ENCODE data around the gene ABCA10.
"Not testable (repeated sequence)": the region's sequence is repeated elsewhere in the genome, so short reads cannot be mapped to it uniquely, and the experiment has no call there.

The ABCA10 gene, protein sequence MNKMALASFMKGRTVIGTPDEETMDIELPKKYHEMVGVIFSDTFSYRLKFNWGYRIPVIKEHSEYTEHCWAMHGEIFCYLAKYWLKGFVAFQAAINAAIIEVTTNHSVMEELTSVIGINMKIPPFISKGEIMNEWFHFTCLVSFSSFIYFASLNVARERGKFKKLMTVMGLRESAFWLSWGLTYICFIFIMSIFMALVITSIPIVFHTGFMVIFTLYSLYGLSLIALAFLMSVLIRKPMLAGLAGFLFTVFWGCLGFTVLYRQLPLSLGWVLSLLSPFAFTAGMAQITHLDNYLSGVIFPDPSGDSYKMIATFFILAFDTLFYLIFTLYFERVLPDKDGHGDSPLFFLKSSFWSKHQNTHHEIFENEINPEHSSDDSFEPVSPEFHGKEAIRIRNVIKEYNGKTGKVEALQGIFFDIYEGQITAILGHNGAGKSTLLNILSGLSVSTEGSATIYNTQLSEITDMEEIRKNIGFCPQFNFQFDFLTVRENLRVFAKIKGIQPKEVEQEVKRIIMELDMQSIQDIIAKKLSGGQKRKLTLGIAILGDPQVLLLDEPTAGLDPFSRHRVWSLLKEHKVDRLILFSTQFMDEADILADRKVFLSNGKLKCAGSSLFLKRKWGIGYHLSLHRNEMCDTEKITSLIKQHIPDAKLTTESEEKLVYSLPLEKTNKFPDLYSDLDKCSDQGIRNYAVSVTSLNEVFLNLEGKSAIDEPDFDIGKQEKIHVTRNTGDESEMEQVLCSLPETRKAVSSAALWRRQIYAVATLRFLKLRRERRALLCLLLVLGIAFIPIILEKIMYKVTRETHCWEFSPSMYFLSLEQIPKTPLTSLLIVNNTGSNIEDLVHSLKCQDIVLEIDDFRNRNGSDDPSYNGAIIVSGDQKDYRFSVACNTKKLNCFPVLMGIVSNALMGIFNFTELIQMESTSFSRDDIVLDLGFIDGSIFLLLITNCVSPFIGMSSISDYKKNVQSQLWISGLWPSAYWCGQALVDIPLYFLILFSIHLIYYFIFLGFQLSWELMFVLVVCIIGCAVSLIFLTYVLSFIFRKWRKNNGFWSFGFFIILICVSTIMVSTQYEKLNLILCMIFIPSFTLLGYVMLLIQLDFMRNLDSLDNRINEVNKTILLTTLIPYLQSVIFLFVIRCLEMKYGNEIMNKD (N-terminal part only)

DNA sequence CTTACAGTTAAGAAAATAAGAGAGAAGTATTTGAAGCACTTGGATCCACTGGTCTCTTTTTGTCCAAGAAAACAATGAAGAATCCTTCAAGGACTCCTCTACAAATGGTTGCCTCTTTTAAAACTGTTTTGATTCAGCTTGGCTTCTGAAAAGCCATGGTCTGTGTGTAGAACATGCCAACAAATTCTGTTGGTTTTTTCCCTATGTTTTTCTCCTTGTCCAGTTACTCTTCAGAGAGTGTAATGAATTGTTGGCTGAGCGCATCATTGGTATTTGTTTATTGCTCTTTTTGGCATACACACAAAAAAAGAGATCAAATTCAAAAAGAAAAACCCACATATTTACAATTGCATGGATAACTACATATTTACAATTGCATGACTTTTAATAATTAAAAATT lies at the start of gene ABCA10:
Gene ABCA10 (minus strand): TSS at position 249 of the 400 bp plus-strand sequence. CDS start 3,466 bp downstream, outside the sequence.
- DNase-seq (ENCODE audit: low spot score), result no peak

GRCh38 chr17:69276279-69276678 lies 47.7 kb upstream of the ABCA10 start:
- not testable (repeated sequence) for DNase-seq (ENCODE audit: low spot score)

GRCh38 chr17:69275751-69276150 lies 47.1 kb upstream of the ABCA10 start:
- DNase-seq (ENCODE audit: low spot score), result no peak

- DNase-seq (ENCODE audit: low spot score), result no peak
Measured at GRCh38 chr17:69271023-69271422, 42.4 kb upstream of the ABCA10 start.

GRCh38 chr17:69269131-69269998 lies 40.7 kb upstream of the ABCA10 start:
- no peak for DNase-seq (ENCODE audit: low spot score)

DNA sequence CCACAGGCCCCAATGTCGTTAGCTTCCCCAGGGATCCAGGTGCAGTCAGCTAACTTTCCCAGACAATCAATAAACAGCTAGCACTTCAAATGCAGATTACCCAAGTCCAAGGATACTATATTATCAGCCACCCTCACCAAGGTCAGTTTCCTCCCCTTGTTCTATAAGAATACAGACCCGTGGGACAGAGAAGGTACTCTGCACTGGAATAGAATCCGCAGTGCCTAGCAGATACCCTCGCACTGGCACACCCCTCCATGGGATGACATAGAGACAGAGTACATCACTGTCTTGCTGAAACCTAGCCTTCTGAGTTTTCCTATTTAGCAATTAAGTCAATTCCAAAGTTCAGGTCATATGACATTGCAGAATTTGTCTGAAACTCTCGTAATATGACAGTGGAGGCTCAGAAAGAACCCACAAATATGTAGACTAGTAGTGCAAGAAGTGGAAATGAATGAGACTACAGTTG lies 40.0 kb upstream of the ABCA10 start:
- no peak for DNase-seq (ENCODE audit: low spot score)

GRCh38 chr17:69267219-69267618 lies 38.6 kb upstream of the ABCA10 start:
- DNase-seq (ENCODE audit: low spot score), result no peak

- no peak for DNase-seq (ENCODE audit: low spot score)
Measured at GRCh38 chr17:69265873-69266272, 37.2 kb upstream of the ABCA10 start.

DNA sequence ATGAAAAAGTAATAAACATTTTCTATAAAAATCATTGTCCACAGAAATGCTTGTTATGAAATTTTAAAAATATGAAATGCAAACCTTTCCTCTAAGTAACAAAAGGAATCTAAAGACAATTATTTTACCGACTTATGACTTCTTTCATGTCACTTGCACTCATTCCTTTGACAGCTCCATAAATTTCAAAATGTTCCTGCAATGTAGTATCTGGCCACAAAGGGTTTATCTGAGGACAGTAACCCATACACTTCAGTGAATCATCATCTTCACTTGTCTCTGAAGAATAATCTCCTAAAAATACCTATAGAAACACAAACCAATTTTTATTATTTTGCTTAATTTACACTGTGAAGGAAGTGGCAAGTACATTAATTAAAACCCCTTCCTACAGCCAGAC lies 25.6 kb upstream of the ABCA10 start:
- no peak for DNase-seq (ENCODE audit: low spot score)

DNA sequence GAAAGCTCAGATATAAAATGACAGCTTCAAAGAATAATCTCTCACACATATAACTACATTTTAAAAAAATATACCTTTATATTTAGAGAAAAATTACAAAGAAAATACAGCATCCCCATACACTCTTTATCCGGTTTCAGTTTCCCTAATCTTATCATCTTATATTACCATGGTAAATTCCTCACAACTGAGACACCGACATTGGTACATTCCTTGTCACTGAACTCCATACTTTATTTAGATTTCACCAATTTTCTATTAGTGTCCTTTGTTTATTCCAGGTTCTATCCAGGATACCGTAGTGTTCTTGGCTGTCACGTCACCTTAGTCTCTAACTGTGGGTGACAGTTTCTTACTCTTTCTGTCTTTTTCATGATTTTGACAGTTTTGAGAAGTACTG lies 22.0 kb upstream of the ABCA10 start:
- DNase-seq (ENCODE audit: low spot score), result no peak

- DNase-seq (ENCODE audit: low spot score), result peak; percentile 30
Measured at GRCh38 chr17:69246726-69247375, 18.2 kb upstream of the ABCA10 start.

DNA sequence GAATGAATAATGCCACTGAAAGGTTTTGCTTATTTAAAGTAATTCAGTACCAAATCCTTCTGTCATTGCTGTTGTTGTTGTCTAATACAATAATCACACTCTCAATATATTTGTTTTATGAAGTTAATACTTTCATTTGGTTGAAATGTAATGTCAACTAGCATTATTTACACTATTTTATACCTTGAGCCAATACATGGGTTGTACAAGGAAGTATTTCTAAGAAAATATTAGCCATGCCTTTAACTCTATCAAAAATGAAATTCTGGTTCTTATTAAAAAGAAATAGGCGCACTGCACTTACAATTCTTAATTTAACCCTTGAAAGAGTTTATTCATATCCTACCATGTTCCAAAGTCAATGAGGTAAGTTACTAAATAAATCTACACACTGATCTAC lies 17.6 kb upstream of the ABCA10 start:
- no peak for DNase-seq (ENCODE audit: low spot score)

DNA sequence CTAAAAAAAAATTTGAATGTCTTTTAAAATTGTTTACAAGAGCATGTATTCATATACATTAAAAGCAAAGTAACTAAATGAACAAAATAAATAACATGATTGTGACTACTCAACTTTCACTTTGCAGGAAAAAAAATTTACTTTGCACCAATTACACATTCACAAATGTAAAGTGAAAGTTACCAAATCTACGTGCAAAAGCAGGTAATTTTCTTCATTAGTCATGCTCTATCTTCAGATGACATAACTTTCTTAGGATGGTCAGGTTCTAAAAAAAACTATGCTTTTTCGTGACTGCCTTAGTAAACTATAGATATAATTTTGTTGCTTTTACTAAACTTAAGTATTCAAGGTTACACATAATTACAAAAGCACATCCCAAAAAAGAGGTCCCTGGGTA lies 17.0 kb upstream of the ABCA10 start:
- DNase-seq (ENCODE audit: low spot score), result no peak

DNA sequence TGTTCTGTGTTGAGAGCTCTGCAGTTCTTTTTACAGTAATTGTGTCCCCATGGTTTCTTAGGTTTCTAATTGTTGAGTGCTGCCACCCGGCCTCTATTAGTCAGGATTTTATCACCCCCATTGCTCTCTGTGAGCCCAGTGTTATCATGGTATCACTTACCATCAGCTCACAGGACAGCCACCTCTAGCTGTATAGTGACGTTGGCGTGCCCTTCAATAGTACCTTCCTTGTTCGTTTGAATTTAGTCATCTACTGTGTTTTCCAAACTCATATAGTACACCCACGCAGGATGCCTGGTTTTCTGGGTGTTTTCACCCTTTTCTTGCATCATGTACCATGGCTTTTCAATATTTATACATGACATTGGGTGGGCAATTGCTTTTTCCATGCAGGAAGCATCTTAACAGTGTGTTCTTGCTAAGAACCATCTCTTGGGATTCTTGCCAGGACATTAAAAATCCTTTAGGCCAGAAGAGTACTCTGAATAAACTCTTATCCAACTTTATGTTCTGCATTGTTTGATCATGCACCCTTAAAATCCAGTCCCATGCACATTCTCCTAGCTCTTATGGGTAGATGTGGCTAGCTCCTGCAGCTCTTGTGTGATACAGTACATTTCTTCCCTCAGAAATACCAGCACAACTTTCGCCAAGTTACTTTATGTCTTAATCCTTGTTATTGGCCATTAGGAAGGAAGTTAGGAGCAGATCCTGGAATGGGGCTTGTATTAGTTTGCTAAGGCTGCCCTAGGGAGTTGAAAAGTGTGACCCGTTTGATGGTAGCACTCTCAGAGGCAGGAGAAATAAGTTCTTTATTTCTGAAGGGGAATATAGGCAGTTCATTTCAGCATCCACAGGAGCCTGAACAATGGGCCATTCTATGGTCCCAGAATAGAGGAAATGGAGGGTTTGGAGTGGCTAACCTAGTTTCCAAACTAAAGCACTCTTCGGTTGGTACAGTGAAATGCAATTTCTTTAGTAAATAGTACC lies 11.3 kb upstream of the ABCA10 start:
- no peak for DNase-seq (ENCODE audit: low spot score)

- no peak for DNase-seq (ENCODE audit: low spot score)
Measured at GRCh38 chr17:69236946-69237345, 8.3 kb upstream of the ABCA10 start.

DNA sequence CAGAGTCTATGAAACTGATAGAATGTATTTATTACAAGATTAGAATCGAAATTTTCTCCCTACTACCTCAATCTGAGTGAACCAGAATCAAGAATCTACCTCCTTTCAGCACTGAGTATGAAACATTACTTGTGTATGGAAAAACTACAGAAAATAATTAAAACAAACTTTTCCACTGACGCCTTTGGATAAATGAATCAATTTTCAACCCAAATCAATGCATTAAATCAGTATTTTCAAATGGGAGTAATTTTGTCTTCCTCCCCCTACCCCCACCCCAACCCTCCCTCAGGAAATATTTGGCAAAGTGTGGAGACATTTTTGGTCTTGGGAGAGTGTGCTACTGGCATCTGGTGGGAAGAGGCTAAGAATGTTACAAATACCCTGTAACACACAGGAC lies 7.8 kb upstream of the ABCA10 start:
- DNase-seq (ENCODE audit: low spot score), result no peak

DNA sequence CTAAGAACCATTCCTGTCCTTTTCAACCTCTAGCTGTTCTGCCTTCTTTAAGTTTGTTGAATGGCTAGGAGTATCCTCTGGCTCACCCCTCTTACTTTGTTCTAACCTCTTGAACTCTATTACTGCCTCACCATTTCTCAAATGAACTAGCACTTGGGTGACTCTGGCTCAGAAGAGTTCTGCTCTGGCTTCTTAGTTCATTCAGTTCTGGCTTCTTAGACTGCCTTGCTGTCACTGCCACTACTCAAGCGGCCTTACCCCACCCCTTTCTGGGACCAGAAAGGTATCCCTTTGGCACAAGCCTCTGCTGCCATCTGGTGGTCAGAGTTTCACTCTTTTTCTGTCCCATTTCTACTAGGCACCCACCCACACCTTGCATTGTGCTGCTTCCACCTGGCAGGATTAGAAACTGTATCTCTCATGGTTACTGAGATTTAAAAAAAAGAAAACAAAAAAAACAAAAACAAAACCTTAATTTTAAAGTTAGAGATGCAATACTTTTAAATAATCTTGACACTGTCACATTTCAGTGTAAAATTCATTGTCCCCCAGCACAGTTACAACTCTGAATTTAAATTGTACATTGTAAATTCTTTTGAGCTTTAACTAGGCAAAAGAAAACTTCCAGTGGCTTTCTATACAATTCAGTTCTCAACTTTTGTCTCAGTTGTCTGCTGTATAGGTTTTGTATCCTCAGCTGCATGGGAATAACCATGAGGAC lies 6.9 kb upstream of the ABCA10 start:
- DNase-seq (ENCODE audit: low spot score), result peak; percentile 82

DNA sequence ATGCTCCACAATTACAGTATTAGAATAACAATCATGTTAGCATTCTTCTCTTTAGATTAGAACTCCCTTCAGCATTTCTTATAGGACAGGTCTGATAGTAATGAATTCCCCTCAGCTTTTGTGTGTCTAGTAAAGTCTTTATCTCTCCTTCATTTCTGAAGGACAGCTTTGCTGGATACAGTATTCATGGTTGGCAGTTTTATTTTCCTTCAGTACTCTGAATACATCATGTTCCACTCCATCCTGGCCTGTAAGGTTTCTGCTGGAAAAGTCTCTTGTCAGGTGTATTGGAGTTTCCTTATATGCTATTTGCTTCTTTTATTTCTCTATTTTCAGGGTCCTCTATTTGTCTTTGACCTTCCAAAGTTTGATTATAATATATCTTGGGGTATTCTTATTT lies 4.0 kb upstream of the ABCA10 start:
- no peak for DNase-seq (ENCODE audit: low spot score)

GRCh38 chr17:69231521-69231920 lies 2.9 kb upstream of the ABCA10 start:
- DNase-seq (ENCODE audit: low spot score), result no peak

Measured in D341Med (cell line).